ENCODE results near the gene ZDHHC18.

Gene ZDHHC18

DNA sequence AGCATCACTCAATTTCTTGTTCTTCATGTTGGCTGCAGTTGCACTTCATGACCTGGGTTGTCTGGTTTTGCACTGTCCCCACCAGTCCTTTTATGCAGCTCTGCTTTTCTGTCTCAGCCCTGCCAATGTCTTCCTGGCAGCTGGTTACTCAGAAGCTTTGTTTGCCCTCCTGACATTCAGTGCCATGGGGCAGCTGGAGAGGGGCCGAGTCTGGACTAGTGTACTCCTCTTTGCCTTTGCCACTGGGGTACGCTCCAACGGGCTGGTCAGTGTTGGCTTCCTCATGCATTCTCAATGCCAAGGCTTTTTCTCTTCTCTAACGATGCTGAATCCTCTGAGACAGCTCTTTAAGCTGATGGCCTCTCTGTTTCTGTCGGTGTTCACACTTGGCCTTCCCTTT, 32.1 kb upstream of the ZDHHC18 start:
- Histone ChIP-seq H3K4me3 (ENCODE audit: low read depth, low read length) (no peak overlapping the region), H3K9me3 (ENCODE audit: control insufficient read depth, insufficient read depth, low read depth, low read length) (no peaks in the 10 kb centered on the region), H3K36me3 (ENCODE audit: control insufficient read depth in 2 of 2, insufficient read depth in 1 of 2, low read length in 2 of 2) (peaks cover 0 to 30% of the 10 kb centered on the region in 2 experiments; a peak in 2 of 3 replicates), H3K4me1 (ENCODE audit: control insufficient read depth, insufficient read depth, low read length) (no peaks in the 10 kb centered on the region), H3K27ac (ENCODE audit: extremely low read depth, low read depth, low read length) (no peak overlapping the region)
- ChIA-PET POLR2A (no interaction called here), CTCF (interaction anchor here (0.9 to 1.1 kb wide), 2 partner anchors 95 to 192 kb away, joined by 3 to 7 read pairs; no protein-coding TSS in a partner anchor)
- TF ChIP-seq, protein P1, sequence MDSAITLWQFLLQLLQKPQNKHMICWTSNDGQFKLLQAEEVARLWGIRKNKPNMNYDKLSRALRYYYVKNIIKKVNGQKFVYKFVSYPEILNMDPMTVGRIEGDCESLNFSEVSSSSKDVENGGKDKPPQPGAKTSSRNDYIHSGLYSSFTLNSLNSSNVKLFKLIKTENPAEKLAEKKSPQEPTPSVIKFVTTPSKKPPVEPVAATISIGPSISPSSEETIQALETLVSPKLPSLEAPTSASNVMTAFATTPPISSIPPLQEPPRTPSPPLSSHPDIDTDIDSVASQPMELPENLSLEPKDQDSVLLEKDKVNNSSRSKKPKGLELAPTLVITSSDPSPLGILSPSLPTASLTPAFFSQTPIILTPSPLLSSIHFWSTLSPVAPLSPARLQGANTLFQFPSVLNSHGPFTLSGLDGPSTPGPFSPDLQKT (IDR thresholded peaks at IDR 0.05; ENCODE audit: borderline replicate concordance, low read depth, low read length) = no peak
- TF ChIP-seq KLF16 (tag by site-specific recombination; IDR thresholded peaks at IDR 0.05) = no peak
- no peak for TF ChIP-seq ZNF184 (tag by site-specific recombination; IDR thresholded peaks at IDR 0.05)
- no peak for TF ChIP-seq ZFP3 (tag by site-specific recombination; IDR thresholded peaks at IDR 0.05; ENCODE audit: low read depth)
- TF ChIP-seq, protein P2, sequence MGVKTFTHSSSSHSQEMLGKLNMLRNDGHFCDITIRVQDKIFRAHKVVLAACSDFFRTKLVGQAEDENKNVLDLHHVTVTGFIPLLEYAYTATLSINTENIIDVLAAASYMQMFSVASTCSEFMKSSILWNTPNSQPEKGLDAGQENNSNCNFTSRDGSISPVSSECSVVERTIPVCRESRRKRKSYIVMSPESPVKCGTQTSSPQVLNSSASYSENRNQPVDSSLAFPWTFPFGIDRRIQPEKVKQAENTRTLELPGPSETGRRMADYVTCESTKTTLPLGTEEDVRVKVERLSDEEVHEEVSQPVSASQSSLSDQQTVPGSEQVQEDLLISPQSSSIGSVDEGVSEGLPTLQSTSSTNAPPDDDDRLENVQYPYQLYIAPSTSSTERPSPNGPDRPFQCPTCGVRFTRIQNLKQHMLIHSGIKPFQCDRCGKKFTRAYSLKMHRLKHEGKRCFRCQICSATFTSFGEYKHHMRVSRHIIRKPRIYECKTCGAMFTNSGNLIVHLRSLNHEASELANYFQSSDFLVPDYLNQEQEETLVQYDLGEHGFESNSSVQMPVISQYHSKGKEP (tag by site-specific recombination; IDR thresholded peaks at IDR 0.05) = no peak
- TF ChIP-seq, protein P3, sequence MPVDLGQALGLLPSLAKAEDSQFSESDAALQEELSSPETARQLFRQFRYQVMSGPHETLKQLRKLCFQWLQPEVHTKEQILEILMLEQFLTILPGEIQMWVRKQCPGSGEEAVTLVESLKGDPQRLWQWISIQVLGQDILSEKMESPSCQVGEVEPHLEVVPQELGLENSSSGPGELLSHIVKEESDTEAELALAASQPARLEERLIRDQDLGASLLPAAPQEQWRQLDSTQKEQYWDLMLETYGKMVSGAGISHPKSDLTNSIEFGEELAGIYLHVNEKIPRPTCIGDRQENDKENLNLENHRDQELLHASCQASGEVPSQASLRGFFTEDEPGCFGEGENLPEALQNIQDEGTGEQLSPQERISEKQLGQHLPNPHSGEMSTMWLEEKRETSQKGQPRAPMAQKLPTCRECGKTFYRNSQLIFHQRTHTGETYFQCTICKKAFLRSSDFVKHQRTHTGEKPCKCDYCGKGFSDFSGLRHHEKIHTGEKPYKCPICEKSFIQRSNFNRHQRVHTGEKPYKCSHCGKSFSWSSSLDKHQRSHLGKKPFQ (tag by site-specific recombination; IDR thresholded peaks at IDR 0.05) = no peak
- TF ChIP-seq, protein P4, sequence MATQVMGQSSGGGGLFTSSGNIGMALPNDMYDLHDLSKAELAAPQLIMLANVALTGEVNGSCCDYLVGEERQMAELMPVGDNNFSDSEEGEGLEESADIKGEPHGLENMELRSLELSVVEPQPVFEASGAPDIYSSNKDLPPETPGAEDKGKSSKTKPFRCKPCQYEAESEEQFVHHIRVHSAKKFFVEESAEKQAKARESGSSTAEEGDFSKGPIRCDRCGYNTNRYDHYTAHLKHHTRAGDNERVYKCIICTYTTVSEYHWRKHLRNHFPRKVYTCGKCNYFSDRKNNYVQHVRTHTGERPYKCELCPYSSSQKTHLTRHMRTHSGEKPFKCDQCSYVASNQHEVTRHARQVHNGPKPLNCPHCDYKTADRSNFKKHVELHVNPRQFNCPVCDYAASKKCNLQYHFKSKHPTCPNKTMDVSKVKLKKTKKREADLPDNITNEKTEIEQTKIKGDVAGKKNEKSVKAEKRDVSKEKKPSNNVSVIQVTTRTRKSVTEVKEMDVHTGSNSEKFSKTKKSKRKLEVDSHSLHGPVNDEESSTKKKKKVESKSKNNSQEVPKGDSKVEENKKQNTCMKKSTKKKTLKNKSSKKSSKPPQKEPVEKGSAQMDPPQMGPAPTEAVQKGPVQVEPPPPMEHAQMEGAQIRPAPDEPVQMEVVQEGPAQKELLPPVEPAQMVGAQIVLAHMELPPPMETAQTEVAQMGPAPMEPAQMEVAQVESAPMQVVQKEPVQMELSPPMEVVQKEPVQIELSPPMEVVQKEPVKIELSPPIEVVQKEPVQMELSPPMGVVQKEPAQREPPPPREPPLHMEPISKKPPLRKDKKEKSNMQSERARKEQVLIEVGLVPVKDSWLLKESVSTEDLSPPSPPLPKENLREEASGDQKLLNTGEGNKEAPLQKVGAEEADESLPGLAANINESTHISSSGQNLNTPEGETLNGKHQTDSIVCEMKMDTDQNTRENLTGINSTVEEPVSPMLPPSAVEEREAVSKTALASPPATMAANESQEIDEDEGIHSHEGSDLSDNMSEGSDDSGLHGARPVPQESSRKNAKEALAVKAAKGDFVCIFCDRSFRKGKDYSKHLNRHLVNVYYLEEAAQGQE (tag by site-specific recombination; IDR thresholded peaks at IDR 0.05) = no peak
- no peak for TF ChIP-seq ZNF223 (tag by site-specific recombination; IDR thresholded peaks at IDR 0.05)
- TF ChIP-seq SALL2 (tag by site-specific recombination; IDR thresholded peaks at IDR 0.05; ENCODE audit: borderline replicate concordance) = no peak
- TF ChIP-seq, protein P5, sequence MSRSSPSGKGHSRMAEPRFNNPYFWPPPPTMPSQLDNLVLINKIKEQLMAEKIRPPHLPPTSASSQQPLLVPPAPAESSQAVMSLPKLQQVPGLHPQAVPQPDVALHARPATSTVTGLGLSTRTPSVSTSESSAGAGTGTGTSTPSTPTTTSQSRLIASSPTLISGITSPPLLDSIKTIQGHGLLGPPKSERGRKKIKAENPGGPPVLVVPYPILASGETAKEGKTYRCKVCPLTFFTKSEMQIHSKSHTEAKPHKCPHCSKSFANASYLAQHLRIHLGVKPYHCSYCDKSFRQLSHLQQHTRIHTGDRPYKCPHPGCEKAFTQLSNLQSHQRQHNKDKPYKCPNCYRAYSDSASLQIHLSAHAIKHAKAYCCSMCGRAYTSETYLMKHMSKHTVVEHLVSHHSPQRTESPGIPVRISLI (tag by site-specific recombination; IDR thresholded peaks at IDR 0.05) = no peak
- TF ChIP-seq ZNF658 (tag by site-specific recombination; IDR thresholded peaks at IDR 0.05) = no peak
- no peak for TF ChIP-seq ZNF426 (tag by site-specific recombination; IDR thresholded peaks at IDR 0.05)
- TF ChIP-seq ZNF391 (tag by site-specific recombination; IDR thresholded peaks at IDR 0.05; ENCODE audit: borderline replicate concordance, low read depth) = no peak

DNA sequence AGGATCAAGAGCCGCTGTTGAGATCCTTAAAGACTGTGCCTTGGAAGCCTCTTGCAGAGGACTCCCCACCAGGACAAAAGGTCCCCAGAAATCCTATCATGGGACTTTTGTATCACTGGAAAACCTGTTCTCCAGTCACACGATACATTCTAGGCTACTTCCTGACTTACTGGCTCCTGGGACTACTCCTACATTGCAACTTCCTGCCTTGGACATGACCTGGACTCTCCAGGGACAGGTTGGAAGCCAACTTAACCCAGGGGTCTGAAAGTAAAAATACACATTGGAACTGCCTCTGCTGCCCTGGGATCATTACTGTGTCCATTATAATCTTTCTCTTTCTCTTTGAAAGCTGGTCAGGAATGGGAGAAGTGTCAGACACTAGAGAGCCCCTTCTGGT, 28.9 kb upstream of the ZDHHC18 start:
- Histone ChIP-seq H3K4me3 (ENCODE audit: low read depth, low read length) (no peak overlapping the region), H3K36me3 (ENCODE audit: control insufficient read depth in 2 of 2, insufficient read depth in 1 of 2, low read length in 2 of 2) (peaks cover 0 to 25% of the 10 kb centered on the region in 2 experiments; a peak in 2 of 3 replicates), H3K9me3 (ENCODE audit: control insufficient read depth, insufficient read depth, low read depth, low read length) (no peaks in the 10 kb centered on the region), H3K4me1 (ENCODE audit: control insufficient read depth, insufficient read depth, low read length) (peaks cover 3% of the 10 kb centered on the region; the same call in 1 of the 2 replicates), H3K27ac (ENCODE audit: extremely low read depth, low read depth, low read length) (no peak overlapping the region)
- CTCF ChIA-PET = interaction anchor here (1.7 to 7.7 kb wide), 5 partner anchors 9 to 195 kb away, joined by 7 to 54 read pairs (median 16); no protein-coding TSS in a partner anchor
- POLR2A ChIA-PET = no interaction called here
- TF ChIP-seq, protein P6, sequence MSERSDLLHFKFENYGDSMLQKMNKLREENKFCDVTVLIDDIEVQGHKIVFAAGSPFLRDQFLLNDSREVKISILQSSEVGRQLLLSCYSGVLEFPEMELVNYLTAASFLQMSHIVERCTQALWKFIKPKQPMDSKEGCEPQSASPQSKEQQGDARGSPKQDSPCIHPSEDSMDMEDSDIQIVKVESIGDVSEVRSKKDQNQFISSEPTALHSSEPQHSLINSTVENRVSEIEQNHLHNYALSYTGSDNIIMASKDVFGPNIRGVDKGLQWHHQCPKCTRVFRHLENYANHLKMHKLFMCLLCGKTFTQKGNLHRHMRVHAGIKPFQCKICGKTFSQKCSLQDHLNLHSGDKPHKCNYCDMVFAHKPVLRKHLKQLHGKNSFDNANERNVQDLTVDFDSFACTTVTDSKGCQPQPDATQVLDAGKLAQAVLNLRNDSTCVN (tag by site-specific recombination; optimal IDR thresholded peaks at IDR 0.05) = no peak
- TF ChIP-seq ZNF658 (tag by site-specific recombination; IDR thresholded peaks at IDR 0.05) = no peak
- TF ChIP-seq, protein P7, sequence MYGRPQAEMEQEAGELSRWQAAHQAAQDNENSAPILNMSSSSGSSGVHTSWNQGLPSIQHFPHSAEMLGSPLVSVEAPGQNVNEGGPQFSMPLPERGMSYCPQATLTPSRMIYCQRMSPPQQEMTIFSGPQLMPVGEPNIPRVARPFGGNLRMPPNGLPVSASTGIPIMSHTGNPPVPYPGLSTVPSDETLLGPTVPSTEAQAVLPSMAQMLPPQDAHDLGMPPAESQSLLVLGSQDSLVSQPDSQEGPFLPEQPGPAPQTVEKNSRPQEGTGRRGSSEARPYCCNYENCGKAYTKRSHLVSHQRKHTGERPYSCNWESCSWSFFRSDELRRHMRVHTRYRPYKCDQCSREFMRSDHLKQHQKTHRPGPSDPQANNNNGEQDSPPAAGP (tag by site-specific recombination; IDR thresholded peaks at IDR 0.05) = no peak
- TF ChIP-seq, protein P8, sequence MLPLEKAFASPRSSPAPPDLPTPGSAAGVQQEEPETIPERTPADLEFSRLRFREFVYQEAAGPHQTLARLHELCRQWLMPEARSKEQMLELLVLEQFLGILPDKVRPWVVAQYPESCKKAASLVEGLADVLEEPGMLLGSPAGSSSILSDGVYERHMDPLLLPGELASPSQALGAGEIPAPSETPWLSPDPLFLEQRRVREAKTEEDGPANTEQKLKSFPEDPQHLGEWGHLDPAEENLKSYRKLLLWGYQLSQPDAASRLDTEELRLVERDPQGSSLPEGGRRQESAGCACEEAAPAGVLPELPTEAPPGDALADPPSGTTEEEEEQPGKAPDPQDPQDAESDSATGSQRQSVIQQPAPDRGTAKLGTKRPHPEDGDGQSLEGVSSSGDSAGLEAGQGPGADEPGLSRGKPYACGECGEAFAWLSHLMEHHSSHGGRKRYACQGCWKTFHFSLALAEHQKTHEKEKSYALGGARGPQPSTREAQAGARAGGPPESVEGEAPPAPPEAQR (tag by site-specific recombination; IDR thresholded peaks at IDR 0.05) = no peak
- TF ChIP-seq ZNF777 (tag by site-specific recombination; IDR thresholded peaks at IDR 0.05; ENCODE audit: borderline replicate concordance) = no peak
- TF ChIP-seq HOXD13 (CRISPR knock-in tag; IDR thresholded peaks at IDR 0.05; ENCODE audit: borderline replicate concordance) = no peak
- TF ChIP-seq ZNF501 (tag by site-specific recombination; IDR thresholded peaks at IDR 0.05) = no peak
- no peak for TF ChIP-seq ZIC2 (tag by site-specific recombination; IDR thresholded peaks at IDR 0.05)
- TF ChIP-seq ZNF610 (tag by site-specific recombination; IDR thresholded peaks at IDR 0.05; ENCODE audit: borderline replicate concordance) = no peak

Data from HEK293 (cell line).